Fibroblast of gingiva (primary cell): ENCODE measurements around the gene SPDEF.

Experiments
- DNase-seq: peaks from one replicate; pipeline ENCODE4 v3.0.0-alpha.2; 2011; ENCODE audit warnings: low read depth

Gene SPDEF

GRCh38 chr6:34583861-34584604, 27.9 kb upstream of the SPDEF start:
- no peak for DNase-seq

- no peak for DNase-seq
These were observed 27.3 kb upstream of the SPDEF start for GRCh38 chr6:34583461-34583860.

GRCh38 chr6:34581561-34581920, 25.4 kb upstream of the SPDEF start:
- DNase-seq = no peak

- DNase-seq = no peak
These were observed 24.8 kb upstream of the SPDEF start for GRCh38 chr6:34580707-34581560.

- no peak for DNase-seq
These were observed 22.5 kb upstream of the SPDEF start for GRCh38 chr6:34578445-34579262.

GRCh38 chr6:34576286-34576955, 20.3 kb upstream of the SPDEF start:
- DNase-seq = no peak

- DNase-seq = no peak
These were observed 19.2 kb upstream of the SPDEF start for GRCh38 chr6:34575326-34575725.

- no peak for DNase-seq
These were observed 18.6 kb upstream of the SPDEF start for GRCh38 chr6:34574647-34575293.

- no peak for DNase-seq
These were observed 17.5 kb upstream of the SPDEF start for GRCh38 chr6:34573567-34574183.

GRCh38 chr6:34572585-34572984, 16.5 kb upstream of the SPDEF start:
- DNase-seq = no peak

GRCh38 chr6:34572021-34572420, 15.9 kb upstream of the SPDEF start:
- DNase-seq = no peak

- no peak for DNase-seq
These were observed 15.3 kb upstream of the SPDEF start for GRCh38 chr6:34571388-34571787.

- DNase-seq = no peak
These were observed 14.1 kb upstream of the SPDEF start for GRCh38 chr6:34570066-34570833.

- no peak for DNase-seq
These were observed 13.3 kb upstream of the SPDEF start for GRCh38 chr6:34569361-34569973.

GRCh38 chr6:34568341-34569201, 12.4 kb upstream of the SPDEF start:
- DNase-seq = no peak

GRCh38 chr6:34566830-34567546, 10.9 kb upstream of the SPDEF start:
- no peak for DNase-seq

- DNase-seq = no peak
These were observed 9.6 kb upstream of the SPDEF start for GRCh38 chr6:34565722-34566137.

GRCh38 chr6:34564181-34564580, 8.1 kb upstream of the SPDEF start:
- no peak for DNase-seq
